RCC 7860 (cell line): ENCODE data around the gene MARK3.
"Not testable (repeated sequence)": the region's sequence is repeated elsewhere in the genome, so short reads cannot be mapped to it uniquely, and the experiment has no call there.

Source experiments
- DNase-seq: peaks from one replicate; pipeline ENCODE4 v3.0.0-alpha.2; 2015; ENCODE audit warnings: low spot score
- FAIRE-seq: peaks from 2 replicates; lab custom pipeline; 2012; peaks lifted over from hg19 to GRCh38; lab: Jason Lieb, UNC

MARK3 gene

GRCh38 chr14:103509864-103510723 is 124.9 kb downstream of the MARK3 start:
- no peak for FAIRE-seq
- no peak for DNase-seq

GRCh38 chr14:103510724-103511693 is 125.8 kb downstream of the MARK3 start:
- DNase-seq = no peak
- FAIRE-seq = no peak

- DNase-seq, FAIRE-seq: not testable (repeated sequence)
These were observed 127.0 kb downstream of the MARK3 start for GRCh38 chr14:103512180-103512579.

GRCh38 chr14:103512701-103513611 is 127.7 kb downstream of the MARK3 start:
- FAIRE-seq (no peak), DNase-seq (no peak)

DNA sequence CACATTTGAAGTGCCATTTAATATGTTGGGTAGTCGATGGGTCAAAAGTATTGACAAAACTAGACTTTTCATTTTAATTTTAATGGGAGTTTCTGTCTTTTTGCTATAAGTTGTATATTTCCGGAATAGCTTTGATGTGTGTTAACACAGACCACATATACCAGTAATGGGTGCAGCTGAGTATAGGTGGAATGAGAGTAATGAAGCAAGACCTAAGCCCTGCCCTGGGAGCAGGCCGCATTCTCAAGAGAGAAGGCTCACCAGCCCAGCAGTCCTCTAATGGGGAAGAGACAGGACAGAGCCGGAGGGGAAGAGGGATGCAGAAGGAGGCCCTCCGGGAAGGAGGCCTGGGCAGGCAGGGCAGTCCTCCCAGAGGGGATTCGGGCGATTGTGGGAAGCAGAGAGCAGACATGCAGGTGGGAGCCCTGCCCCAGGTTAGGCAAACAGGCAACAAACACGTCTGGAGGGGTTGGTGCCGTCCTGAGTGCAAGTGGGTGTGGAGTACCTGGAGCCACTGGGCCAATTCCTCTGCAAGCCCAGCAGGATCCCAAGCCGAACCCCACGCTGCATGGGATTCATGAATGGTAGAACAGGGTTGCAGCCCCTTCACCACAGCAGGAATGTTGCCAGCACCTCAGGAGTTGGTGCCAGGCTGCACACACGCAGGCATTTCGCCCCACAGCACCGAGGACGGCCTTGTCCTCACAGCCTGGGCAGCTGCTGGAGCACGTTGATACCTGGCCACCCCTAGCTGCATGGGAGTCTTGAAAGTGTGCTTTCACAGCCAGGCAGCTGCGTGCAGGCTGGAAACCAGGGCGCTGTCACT is 129.6 kb downstream of the MARK3 start:
- DNase-seq (no peak), FAIRE-seq (no peak)

- DNase-seq = no peak
- no peak for FAIRE-seq
These were observed 131.4 kb downstream of the MARK3 start for GRCh38 chr14:103516426-103517173.

DNA sequence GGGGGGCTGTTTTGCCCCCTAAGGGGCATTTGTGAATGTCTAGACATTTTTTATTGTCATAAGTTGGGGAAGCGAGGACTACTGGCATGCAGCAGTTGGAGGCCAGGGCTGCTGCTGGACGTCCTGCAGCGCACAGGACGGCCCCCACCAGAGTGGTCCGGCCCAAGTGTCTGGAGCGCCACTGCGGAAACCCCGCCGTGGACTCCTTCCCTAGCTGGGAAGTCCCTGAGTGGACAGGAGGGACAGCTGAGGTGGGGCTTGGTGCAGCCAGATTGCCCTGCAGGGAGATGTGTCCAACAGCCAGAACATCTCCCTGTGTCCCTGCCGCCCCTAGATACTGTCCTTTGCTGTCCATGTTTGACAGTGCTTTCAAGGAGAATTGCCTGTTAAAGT is 132.0 kb downstream of the MARK3 start:
- DNase-seq = no peak
- FAIRE-seq = no peak

GRCh38 chr14:103517721-103518421 is 132.7 kb downstream of the MARK3 start:
- FAIRE-seq (no peak), DNase-seq (no peak)

DNA sequence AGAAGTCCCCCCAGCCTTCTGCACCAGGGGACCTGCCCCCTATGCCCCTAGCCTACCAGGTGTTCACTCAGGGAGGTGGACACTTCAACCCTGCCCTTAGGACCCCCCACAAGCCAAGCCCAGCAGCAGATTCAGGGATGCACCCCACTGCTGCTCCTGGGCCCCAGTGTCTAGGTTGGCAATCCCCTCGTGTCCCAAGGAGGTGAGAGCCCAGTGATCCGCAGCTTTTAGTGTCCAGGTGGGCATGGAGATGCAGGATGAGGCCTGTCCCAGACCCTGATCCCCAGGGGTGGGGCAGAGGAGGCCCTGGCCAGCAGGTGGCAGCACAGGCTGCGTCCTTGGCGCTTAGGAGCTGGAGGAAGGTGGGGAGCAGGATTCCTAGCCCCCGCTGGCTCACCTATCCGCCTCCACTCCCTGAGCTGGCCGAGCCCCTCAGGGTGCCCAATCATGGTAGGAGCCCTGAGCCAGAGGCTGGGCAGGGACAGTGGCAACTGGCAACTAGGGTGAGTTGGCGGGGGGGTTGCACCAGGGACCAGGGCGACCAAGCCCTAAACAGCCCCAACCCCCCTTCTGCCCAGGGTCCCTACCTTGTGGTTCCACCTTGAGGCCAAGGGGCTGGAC is 133.3 kb downstream of the MARK3 start:
- FAIRE-seq (no peak), DNase-seq (no peak)

GRCh38 chr14:103519043-103519836 is 134.0 kb downstream of the MARK3 start:
- DNase-seq = no peak
- no peak for FAIRE-seq

GRCh38 chr14:103519837-103520212 is 134.6 kb downstream of the MARK3 start:
- DNase-seq (no peak), FAIRE-seq (no peak)

- FAIRE-seq (no peak), DNase-seq (no peak)
These were observed 135.0 kb downstream of the MARK3 start for GRCh38 chr14:103520269-103520656.

DNA sequence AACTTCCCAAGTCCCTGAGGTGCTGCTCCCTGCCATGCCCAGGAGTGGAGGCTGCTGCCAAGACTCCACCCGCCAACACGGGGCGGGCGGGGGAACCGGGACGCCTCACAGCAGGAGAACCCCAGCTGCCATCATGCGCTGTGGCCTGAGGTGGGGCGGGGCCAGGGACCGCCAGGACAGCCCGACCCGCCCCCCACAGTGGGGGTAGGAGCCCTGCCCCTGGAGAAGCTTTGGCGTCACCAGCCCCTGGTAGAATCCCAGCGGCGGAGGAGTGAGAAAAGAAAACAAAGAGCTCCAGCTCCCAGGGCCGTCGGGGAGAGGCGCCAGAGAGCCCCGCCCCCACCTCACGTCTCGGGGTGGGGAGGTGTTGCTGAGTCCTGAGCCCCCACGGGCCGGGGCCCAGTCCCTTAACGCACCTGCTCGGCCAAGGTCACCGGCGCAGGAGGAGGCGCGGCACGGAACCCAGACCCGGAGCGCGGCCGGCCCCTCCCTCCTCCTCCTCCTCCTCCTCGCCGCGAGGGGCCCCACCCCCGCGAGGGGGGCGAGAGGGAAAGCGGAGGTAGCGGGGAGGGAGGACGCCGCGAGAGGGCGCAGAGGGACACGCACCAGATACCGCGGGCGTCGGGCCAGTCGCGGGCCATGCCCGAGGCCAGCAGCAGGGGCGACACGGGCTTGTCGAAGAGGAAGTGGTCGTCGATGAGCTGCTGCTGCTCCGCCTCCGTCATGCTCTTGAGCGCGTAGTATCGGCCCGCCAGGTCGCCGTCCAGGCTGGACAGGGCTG is 135.6 kb downstream of the MARK3 start:
- no peak for FAIRE-seq
- no peak for DNase-seq

GRCh38 chr14:103521438-103521950 is 136.3 kb downstream of the MARK3 start:
- no peak for FAIRE-seq

GRCh38 chr14:103521951-103522563 is 136.8 kb downstream of the MARK3 start:
- no peak for FAIRE-seq

More at GRCh38 chr14:103521438-103521950, 136.3 kb downstream of the MARK3 start:
- DNase-seq = no peak

More at GRCh38 chr14:103521951-103522563, 136.8 kb downstream of the MARK3 start:
- DNase-seq = no peak
